Activated naive CD8-positive, alpha-beta T cell treated with anti-CD3 and anti-CD28 coated beads, Interleukin-2, amount 50 U/mL, for 16 hours (primary cell): ENCODE measurements around the gene EPS15.
"Not testable (repeated sequence)": the region's sequence is repeated elsewhere in the genome, so short reads cannot be mapped to it uniquely, and the experiment has no call there.

Source experiments
- DNase-seq: peaks from one replicate; pipeline ENCODE4 v3.0.0-alpha.2; 2020; ENCODE audit warnings: low read depth, low spot score

The EPS15 gene

DNA sequence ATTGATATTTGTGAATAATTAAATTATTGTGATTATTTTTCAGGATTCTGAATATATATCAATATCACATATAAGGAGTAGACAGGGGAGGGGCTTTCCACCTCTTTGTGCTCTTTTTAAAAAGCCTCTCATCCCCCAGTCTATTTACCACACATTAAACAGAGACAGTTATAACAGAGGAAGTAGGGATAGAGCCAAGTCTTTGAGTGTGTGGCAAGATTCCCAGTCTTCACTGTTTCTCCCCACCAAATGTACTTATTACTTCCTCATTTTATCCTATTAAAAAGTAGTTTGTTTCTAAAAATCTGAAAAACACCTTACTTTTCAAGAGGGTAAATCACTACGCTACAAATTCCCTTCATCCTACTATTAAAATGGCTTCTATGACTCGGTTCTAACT is 46.7 kb downstream of the EPS15 start:
- no peak for DNase-seq

DNA sequence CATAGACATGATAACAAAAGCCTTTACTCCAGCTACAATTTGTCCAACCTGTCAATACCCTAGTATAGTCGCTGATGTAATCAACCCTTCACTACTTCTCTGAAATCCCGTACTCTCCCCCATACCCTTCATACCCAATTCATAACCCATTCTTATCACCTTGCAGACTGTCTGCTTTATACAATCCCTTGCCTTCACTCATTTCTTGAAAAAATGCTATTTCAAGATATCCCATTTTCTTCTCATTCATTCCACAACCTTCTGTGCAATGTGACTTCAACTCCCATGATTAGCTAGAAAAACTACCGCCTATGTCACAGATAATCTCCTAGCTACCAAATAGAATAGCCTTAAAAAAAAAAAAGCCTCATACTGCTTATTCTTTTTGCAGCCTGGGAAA is 49.5 kb downstream of the EPS15 start:
- no peak for DNase-seq

DNA sequence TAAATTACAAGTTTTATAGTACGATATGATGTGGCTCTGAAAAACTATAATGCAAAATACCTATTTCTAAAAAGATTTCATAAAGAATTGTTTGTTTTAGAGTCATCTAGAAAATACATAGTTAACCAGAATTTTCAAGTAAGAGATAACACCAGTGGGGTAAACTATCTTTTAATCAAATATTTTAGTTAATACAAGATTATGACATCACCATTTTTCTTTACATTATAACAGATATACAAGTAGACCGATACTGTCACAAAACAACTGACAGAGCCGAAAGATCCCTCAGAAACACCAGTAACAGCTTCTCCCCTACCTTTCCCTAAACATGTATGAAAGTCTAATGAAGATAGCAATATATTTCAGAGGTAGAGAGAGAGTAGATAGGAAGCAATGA is 54.2 kb downstream of the EPS15 start:
- no peak for DNase-seq

DNA sequence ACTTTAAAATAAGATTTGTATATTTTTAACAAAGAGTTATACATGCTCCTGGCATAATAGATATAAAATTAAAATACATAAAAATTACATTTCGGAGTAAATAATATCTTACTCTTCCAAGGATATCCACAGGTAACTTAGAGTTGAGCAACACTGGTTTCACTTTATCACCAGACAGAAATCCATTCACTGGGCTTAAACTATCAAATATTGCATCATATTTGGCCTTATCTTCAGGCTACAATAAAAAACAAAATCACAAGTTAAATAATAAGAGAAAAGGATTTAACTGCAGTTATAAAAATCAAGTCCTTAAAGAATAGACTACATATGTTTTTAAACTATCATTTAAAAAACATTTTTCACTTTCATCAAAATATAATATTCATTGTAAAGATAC is 55.5 kb downstream of the EPS15 start:
- no peak for DNase-seq

DNA sequence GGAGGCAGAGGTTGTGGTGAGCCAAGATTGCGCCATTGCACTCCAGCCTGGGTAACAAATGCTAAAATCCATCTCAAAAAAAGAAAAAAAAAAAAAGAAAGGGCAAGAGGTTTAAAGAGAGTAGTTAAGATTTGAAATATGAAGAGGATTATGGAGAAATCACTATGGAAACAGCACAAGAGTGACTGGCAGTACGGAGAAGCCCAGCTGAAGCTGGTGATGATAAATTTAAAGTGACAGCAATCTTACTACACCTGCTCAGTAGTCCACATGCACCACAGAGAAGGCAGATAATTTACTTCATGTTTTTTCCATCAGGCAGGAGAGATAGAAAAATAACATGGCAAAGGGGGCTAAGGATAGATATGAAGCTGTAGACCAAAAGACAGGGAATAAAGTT is 56.8 kb downstream of the EPS15 start:
- not testable (repeated sequence) for DNase-seq

DNA sequence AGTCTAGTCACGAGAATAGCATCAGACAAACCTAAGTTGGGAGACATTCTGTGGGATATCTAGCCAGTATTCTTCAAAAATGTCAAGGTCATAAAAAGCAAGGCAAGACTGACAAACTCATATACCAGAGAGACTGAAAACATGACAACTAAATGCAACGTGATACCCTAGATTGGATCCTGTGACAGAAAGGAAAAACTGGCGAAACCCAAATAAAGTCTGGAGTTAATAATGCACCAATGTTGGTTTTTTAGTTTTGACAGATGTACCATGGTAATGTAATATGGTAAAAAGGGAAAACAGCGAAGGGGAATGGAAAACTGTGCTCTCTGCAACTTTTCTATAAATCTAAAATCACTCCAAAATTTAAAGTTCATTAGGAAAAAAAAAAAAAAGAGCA is 64.5 kb downstream of the EPS15 start:
- no peak for DNase-seq

DNA sequence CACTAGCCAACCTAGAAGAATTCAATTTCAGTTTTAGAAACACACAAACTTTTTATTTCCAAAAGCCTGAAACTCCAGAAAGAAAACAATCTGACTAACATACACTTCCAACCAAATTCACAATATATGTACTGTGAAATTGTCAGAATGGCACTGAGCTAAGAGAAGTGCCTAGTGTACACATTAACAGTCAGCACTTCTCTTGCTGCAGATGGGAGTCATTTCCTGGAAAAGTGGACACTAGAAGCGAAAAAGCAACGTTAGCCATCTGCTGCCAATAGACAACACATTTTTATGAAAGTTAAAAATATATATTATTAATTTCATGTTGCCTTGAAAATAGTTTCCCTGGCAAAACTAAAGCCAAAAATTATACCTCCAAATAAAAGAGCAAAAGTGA is 66.1 kb downstream of the EPS15 start:
- no peak for DNase-seq

DNA sequence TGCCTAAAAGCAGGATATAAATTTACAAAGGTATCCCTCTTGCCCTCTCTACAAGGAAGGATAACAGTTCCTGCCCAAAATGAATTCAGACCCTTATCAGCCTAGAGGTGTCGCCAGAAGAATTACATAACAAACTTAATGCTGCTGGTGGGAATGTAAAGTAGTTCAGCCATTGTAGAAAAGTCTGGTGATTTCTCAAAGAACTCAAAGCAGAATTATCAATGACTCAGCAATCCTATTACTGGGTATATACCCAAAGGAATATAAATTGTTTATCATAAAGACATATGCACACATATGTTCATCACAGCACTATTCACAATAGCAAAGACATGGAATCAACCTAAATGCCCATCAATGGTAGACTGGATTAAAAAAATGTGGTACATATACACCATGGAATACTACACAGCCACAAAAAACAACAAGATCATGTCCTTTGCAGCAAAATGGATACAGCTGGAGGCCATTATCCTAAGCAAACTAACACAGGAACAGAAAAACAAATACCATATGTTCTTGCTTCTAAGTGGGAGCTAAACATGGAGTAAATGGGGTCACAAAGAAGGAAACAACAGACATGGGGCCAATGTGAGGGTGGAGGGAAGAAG is 70.1 kb downstream of the EPS15 start:
- not testable (repeated sequence) for DNase-seq

DNA sequence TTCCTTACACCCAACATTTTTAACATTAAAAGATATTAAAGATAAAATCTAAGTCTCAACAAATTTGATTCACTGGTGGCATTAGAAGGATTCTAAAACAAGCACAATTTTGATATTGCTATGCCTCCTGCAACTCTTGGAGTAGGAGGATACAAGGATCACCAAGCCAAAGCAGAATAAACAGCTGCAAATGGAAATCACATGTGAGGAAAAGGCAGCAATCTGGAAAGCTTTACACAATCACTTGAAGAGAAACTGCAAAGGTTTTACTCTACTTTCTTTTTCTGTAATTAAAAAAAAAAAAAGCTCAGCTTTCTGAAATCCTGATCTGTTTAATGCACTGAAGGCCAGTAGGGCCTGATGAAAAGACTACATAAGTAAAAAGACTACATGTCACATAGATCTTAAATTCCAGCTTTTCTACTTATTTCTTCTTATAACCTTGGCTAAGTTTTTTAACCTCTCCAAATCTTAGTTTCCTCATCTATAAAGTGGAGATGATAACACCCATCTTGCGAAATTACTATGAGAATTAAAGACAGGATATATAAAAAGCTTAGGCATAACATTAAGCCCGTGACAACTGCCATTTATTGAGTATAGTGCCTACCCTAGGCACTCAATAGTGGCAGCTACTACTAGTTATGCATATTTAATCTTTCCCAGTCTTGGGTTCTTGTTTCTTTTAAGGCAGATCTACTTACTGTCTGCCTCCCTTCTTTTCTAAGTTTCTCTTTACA is 73.5 kb downstream of the EPS15 start:
- no peak for DNase-seq

DNA sequence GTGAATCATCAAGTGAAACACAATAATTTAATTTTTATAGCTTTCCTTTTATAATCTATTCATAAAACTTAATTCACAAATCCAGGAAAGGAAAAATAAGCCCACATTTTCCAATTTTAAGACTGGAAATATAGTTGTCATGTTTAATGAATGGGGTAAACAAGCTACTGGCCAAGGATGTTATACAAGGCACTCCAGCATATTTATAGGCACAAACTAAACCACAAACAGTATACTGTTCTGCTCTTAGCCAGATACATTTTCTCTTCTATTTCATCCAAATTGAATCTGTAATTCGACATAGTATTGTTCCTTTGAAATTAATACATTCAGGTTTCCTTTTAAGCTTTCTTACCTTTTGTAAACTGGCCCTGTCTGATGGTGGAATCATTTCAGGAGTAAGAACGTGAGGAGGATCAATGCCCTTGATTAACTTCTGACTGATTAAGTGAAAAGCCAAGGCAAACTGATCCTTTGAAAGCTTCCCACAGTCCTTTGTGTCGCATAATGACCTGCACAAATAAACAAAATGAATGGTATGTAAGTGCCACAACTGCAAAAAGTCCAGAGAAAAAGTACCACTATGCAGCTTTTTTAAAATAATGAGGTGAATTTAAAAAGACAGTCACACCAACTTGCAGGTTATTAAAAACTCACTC is 74.4 kb downstream of the EPS15 start:
- DNase-seq: no peak

DNA sequence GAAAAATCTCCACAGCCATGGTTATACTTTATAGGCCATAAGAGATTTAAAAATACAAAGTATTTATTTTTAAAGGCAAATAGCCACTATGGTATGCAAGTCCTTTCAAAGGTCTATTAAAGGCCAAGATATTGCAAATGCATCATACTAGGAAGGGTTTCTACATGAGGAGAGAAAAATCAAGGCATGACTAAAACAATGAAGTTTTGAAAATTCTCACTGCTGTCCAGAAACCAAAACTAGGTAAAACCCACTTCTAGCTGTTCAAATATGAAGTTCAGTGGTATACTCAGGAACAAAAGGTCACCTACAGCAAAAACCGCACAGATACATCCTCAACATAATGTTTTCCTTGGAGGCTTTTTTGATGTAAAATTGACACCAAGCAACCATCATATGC is 75.0 kb downstream of the EPS15 start:
- DNase-seq: no peak

DNA sequence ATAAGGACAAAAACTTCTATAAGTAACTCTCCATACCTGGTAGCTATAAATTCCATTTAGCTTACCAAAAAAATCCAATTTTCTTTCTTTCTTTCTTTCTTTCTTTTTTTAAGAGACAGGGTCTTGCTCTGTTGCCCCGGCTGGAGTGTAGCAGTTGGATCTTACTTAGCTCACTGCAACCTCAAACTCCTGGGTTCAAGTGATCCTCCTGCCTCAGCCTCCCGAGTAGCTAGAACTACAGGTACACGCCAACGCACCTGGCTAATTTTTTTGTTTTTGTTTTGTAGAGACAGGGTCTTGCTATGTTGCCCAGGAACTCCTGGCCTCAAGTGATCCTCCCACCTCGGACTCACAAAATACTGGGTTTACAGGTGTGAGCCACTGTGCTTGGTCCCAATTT is 75.5 kb downstream of the EPS15 start:
- DNase-seq: no peak

DNA sequence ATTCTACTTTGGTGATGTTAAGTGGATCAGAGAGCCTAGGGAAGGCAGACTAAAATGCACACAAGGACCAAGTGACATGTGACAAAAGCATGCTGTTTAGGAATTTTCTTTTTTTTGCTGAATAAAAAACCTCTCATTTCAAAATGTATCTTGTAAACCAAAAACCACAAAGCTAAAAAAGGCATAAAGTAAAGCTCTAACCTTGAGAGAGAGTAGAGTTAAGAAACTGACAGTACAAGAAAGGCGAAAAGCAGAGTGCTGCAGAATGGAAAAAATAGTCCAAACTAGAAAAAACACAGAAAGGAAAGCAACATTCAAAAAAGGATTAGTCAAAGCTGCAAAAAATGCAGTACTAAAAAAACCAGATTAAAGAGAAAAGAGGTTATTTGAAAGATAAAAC is 76.5 kb downstream of the EPS15 start:
- DNase-seq: no peak

DNA sequence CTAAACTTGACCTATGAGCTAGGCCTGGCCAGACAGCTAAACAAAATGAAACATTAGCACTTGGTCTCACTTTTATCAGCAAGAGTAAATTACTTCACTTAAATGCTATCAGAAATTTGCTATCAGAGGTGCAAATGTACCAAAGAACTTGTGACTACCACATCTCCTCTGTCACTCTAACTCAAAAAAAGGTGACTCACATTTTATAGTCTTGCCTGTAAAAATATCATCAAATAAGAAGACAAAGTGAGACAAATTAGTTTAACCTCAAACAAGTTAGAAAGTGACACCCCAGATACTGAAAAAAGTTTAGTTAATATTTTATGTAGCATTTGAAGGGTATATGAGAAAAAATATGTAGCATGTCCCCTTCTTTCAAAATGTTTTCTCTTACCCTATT is 76.9 kb downstream of the EPS15 start:
- no peak for DNase-seq

DNA sequence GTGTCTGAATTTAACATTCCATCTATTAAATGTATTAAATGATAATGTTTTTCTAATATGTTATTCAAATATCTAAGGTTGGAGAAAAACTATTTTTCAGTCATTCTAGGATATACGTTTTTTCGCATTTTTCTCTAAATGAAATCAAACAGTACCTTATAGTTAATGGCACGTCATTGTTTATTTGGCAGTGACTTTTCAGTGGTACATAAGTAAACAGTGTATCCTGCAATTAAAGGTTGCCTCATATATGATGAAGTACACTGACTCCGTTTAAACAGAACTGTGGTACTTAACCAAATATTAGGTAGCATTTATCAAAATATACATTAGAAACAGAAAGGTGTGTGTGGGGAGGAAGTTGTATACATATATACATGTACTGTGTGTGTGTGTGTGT is 79.2 kb downstream of the EPS15 start:
- no peak for DNase-seq

DNA sequence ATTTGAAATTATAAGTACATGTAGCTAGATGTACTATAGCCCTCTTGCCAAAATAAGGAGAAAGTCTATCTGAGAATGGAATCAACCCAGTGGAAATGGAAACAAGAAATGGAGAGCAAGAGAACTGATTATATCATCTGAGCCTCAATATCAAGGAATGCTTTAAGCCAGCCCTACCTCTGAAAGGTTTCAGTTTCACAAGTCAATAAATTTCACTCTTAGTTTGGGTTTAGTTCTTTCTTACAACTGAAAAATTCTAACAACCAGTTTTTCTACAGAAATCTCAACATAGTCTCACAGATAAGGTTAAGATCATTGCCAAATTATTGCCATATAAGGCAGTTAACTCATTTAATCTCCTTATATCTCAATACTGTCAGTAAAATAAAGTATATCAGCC is 80.0 kb downstream of the EPS15 start:
- DNase-seq: no peak

DNA sequence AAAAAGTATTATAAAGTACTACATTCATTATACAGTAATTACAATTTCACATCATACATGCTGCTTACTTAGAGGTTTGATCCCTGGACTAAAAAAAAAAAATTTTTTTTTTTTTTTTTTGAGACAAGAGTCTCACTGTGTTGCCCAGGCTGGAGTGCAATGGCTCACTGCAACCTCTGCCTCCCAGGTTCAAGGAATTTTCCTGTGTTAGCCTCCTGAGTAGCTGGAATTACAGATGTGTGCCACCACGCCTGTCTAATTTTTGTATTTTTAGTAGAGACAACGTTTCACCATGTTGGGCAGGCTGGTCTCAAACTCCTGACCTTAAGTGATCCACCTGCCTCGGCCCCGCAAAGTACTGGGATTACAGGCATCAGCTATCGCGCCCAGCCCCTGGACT is 81.7 kb downstream of the EPS15 start:
- DNase-seq: not testable (repeated sequence)

DNA sequence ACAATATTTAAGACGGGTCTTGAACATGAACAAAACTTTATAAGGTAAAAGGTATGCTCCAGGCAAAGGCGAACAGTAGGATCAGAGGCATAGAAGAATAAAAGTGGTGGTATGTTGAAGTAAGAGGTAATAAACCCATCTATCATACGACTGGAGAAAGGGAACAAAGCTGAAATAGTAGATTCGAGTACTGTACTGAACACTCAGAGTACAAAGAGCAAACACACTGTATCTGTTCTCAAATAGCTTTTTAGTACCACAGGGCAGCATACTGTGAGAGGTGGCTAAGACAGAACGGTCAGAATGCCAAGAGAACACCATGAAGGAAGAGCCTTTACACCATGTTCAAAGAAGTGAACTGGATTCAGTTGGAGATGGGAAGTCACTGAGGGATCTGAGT is 83.2 kb downstream of the EPS15 start:
- no peak for DNase-seq

DNA sequence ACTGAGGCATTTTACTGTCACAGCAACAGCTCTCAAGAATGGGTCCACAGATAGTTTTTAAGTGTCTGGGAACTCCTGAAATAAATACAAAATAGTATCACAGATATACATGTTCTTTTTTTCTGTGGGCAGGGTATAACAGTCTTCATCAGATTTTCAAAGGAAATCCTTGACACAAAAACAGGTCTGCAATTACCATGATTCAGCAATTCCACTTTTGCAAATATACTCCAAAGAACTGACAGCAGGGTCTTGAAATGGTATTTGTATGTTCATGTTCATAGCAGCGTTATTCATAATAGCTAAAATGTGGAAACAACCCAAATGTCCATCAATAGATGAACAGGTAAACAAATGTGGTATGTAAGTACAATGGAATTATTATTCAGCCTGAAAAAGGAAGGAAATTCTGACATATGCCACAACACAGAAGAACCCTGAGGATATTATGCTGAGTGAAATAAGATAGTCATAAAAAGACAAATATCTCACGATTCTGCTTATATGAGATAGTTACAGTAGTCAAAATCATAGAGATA is 85.0 kb downstream of the EPS15 start:
- no peak for DNase-seq

DNA sequence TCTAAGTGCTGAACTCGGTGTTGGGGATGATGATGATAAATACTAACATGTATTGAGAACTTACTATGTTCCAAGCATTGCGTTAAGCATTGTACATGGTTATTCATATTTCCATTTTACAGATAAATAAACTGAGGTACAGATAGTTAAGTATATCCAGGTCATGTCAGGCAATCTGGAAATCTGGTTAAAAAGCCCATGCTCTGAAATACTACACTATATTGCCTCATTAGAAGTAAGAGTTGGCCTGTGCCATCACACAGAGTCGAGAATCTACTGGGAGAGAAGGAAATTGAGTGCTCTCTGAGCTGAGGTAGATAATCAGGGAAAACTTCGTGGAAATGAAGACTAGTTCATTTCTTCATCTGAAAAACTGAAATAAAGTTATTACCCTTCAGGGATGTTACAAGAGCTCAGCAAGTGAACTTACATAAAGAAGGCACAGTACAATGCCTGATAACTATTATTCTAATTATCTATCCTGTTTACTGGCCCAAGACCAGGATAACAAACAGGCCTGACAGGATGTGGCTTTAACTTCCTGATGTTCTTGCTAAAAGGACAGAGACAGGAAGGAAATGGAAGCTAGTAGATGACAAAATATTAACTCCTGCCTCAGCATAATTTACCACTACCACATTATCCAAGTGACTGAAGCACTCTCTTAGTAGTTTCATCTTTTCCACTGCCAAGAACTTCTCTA is 85.6 kb downstream of the EPS15 start:
- no peak for DNase-seq

DNA sequence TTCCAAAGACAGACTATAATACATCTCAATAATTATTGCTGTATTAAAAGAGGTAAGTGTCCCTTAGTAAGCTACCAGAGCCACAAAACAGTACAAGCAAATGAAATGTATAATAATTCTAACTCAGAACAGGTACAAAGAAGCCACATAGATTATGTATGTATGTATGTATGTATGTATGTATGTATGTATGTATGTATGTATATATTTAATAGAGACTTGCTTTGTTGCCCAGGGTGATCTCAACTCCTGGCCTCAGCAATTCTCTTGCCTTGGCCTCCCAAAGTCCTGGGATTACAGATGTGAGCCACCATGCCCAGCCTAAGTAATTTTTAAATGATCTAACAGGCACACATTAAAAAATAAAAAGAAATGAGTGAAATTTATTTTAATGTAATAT is 86.9 kb downstream of the EPS15 start:
- DNase-seq: no peak

DNA sequence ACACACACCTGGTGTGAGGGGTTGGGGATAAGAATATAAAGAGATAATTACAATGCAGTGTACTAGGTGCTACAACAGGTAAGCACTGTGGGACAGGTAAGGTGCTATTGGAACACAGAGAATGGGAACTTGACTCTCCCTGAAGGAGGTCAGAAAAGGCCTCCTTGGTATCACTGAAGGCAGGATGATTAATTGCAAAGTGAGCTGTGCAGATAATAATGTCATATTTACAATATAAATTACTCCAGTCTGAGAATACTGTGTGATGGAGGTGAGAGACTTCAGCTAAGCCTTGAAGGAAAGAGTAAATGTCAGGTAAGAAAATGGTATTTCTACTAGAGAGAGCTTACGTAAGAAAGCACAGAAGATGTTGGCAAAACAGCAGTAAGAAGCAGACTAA is 91.6 kb downstream of the EPS15 start:
- DNase-seq: no peak
